HG03135 (cell line): ENCODE measurements around the gene DNAL1.
"Not testable (repeated sequence)": the region's sequence is repeated elsewhere in the genome, so short reads cannot be mapped to it uniquely, and the experiment has no call there.

Experiments
- ATAC-seq: cut with Tn5 transposase; IDR thresholded peaks from one replicate; pipeline ENCODE4 v1.9.1; 2021; ENCODE audit warnings: mild to moderate bottlenecking, moderate library complexity; ENCODE audit not compliant: unreplicated experiment

DNAL1 gene

DNA sequence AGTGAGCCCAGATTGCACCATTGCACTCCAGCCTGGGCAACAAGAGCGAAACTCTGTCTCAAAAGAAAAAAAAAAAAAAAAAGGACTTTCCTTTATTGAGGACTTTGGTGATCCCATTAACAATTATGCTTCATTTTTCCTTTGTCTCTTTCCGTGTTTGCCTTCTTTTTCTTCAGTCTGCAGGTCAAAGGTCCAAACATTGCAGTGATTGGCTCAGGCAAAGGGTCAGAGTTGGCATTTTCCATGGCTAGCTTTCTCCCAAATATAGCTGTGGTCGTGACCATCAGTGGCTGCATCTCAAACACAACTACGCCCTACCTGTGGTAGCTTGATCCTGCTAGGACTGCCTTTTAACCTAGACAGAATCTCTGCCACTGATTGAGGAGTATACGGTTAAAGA, 7.0 kb upstream of the DNAL1 start:
- ATAC-seq, result no peak

DNA sequence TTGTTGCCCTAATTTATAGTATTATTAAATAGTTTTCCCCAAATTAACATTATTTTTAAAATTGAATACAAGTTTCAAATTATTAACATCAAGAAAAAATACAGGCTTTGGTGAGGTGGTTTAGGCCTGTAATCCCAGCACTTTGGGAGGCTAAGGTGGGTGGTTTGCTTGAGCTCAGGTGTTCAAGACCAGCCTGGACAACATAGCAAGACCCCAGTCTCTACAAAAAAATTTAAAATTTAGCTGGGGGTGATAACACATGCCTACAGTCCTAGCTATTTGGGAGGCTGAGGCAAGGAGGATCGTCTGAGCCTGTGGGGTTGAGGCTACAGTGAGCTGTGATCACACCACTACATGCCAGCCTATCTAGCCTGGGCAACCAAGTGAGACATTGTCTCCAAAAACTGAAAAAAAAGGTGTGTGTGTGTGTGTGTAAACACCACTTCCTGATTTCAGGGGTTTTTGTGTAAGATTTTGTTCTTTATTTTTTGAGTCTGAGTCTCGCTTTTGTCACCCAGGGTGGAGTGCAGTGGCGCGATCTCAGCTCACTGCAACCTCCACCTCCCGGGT, 3.9 kb upstream of the DNAL1 start:
- no peak for ATAC-seq

DNA sequence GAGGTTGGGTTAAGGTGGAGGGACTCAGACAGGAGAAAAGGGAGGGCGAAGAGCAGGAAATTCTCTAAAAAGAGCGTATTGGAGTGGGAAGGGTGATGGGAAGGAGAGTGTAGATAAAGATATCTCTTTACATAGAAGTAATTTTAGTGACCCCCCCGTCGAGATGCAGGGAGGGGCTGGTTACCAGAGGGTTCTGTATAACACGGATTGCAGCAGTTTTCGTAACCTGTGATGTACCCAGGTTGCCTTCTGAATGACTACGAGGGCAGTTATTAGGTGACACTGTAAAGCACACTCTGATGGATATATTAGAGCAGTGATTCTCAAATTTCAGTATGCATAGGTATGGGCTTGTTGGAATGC, 443 bp downstream of the DNAL1 start:
- ATAC-seq, result no peak

DNA sequence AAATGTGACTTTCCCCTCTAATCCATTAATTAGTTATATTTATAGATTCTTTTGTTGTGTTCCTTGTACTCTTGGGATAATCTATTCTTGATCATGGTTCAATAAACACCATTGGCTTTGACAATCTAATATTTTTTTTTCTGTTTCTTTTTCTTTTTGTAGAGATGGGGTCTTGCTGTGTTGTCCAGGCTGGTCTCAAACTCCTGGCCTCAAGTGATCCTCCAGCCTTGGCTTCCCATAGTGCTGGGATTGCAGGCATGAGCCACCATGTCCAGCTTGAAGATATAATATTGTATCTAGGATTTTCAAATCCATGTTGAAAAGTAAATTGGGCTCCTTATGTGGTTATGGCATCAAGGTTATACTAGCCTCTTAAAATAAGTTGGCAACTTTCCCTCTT, 6.2 kb downstream of the DNAL1 start:
- ATAC-seq, result no peak

- no peak for ATAC-seq
These were observed 11.1 kb downstream of the DNAL1 start for GRCh38 chr14:73655851-73656250.

GRCh38 chr14:73659202-73659601, 14.4 kb downstream of the DNAL1 start:
- not testable (repeated sequence) for ATAC-seq

- ATAC-seq, result no peak
These were observed 15.7 kb downstream of the DNAL1 start for GRCh38 chr14:73660511-73660910.

GRCh38 chr14:73661872-73662271, 17.1 kb downstream of the DNAL1 start:
- ATAC-seq, result no peak

GRCh38 chr14:73662487-73662943, 17.7 kb downstream of the DNAL1 start:
- ATAC-seq, result no peak

- ATAC-seq, result no peak
These were observed 18.9 kb downstream of the DNAL1 start for GRCh38 chr14:73663548-73664212.

DNA sequence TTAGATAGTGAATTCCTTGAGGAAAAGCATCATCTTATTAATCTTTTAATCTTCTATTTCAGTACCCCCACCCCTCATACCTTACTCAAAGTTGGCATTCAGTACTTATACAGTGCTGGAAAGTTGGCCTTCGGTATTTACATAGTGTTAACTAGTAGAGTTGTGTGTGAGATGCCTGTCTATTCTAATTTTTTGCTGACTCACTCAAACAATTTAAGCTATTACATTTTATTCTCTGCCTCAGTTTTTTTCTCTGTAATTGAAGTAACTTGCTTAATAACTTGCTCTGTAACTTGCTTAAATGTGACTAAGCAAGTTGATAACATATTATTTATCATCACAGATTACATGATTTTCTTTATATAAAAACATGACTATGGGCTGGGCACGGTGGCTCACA, 20.3 kb downstream of the DNAL1 start:
- ATAC-seq, result no peak

DNA sequence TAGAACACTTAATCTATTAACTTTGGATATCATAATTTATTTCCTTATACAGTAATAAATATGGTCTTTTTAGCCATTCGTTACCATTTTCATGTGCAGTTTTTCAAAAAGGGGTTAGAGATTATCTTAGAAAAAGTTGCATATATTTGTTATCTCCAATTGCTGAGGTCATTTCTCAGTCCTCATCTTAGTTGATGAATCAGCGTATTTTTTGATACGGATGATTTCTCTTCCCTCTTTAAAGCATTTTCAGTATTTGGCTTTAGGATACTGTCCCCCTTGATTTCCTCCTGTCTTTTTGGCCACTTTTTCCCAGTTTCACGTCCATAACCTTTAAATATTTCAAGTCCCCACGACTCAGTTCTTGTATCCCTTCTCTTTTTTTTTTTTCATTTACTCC, 21.8 kb downstream of the DNAL1 start:
- no peak for ATAC-seq

- ATAC-seq, result no peak
These were observed 23.1 kb downstream of the DNAL1 start for GRCh38 chr14:73667854-73668253.

DNA sequence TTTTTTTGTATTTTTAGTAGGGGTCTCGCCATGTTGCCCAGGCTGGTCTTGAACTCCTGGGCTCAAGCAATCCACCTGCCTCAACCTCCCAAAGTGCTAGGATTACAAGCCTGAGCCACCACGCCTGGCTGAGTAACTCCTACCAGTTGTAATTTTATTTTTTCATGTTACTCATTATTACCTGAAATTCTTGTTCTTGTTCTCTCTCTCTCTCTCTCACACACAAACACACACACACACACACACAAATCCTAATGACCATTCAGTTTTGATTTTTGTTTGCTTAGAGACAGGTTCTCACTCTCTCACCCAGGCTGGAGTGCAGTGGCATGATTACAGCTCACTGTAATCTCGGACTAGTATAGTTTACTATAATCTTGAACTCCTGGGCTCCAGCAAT, 30.2 kb downstream of the DNAL1 start:
- ATAC-seq, result no peak

GRCh38 chr14:73678698-73679097, 33.9 kb downstream of the DNAL1 start:
- ATAC-seq, result no peak

GRCh38 chr14:73680821-73681220, 36.0 kb downstream of the DNAL1 start:
- ATAC-seq, result no peak

GRCh38 chr14:73684627-73685026, 39.8 kb downstream of the DNAL1 start:
- ATAC-seq, result no peak

DNA sequence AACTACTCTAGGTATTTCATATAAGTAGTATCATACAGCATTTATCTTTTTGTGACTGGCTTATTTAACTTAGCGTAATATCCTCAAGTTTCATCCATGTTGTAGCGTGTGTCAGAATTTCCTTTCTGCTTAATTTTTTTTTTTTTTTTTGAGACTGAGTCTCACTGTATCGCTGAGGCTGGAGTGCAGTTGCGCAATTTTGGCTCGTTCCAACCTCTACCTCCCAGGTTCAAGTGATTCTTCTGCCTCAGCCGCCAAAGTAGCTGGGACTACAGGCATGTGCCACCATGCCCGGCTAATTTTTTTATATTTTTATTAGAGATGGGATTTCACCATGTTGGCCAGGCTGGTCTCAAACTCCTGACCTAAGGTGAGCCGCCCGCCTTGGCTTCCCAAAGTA, 40.5 kb downstream of the DNAL1 start:
- no peak for ATAC-seq

- no peak for ATAC-seq
These were observed 42.1 kb downstream of the DNAL1 start for GRCh38 chr14:73686901-73687300.

GRCh38 chr14:73694083-73694482, 49.3 kb downstream of the DNAL1 start:
- ATAC-seq, result no peak

- ATAC-seq, result no peak
These were observed 50.3 kb downstream of the DNAL1 start for GRCh38 chr14:73695082-73695481.

- peak; percentile 57 for ATAC-seq
These were observed 51.2 kb downstream of the DNAL1 start for GRCh38 chr14:73695997-73696396.
